ENCODE measurements around the gene MAD2L1. TPM values are rescaled to one million over a fixed set of nuclear protein-coding genes. Genes with fewer than 3 reads are reported as not detected.
"Not testable (repeated sequence)": the region's sequence is repeated elsewhere in the genome, so short reads cannot be mapped to it uniquely, and the experiment has no call there.

Gene MAD2L1
- total RNA-seq, 4 donors from 2014 or later = 0.37 to 3.4 (median 1.4) TPM

DNA sequence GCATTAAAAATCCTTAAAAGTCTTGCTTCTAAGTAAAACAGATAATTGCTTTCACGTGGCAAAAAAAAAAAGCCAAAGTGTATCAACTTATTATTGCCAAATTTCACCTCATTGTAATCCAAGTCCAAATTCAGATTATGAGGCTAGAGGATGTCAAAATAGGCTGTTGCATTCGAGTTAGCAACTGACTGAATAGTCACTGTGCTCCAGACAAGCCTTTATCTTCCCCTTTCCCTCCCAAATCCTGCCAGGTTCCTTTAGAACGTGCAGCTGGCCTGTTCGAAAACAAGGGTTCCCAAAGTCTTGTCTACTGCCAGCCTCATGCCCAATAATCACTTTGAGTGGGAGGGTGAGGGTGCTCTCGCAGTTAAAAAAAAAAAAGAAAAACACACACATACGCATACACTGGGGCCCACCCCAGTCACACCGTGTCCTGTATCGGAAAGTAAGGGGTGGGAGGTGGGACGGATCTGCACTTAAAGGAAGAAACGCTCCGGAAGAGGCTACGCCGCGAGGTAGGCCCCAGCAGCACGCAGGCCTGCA, 603 bp downstream of the MAD2L1 start:
- TF ChIP-seq POLR2AphosphoS5 (IDR thresholded peaks at IDR 0.05) (no peak), POLR2A (IDR thresholded peaks at IDR 0.05) (no peak), EP300 (IDR thresholded peaks at IDR 0.05; ENCODE audit: low read depth) (no peak)
- TF ChIP-seq, protein P1, sequence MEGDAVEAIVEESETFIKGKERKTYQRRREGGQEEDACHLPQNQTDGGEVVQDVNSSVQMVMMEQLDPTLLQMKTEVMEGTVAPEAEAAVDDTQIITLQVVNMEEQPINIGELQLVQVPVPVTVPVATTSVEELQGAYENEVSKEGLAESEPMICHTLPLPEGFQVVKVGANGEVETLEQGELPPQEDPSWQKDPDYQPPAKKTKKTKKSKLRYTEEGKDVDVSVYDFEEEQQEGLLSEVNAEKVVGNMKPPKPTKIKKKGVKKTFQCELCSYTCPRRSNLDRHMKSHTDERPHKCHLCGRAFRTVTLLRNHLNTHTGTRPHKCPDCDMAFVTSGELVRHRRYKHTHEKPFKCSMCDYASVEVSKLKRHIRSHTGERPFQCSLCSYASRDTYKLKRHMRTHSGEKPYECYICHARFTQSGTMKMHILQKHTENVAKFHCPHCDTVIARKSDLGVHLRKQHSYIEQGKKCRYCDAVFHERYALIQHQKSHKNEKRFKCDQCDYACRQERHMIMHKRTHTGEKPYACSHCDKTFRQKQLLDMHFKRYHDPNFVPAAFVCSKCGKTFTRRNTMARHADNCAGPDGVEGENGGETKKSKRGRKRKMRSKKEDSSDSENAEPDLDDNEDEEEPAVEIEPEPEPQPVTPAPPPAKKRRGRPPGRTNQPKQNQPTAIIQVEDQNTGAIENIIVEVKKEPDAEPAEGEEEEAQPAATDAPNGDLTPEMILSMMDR (IDR thresholded peaks at IDR 0.05) = no peak

DNA sequence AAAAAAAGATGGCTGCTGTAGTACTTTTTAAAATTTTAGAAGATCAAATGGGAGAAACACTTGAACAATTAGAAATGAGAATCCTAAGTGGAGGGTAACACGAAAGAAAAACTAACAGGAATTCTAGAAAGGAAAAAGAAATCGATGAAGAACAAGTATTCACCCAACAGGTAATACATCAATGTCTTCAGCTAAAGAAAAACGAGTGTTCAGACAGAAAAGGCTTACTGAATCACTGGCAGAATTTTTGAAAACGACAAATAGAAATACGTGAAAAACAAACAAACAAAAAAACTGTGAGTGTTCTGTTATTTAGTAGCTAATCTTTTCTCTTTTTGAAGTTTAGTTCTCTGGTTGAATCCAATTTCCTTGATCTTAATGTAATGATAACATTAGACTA, 1.8 kb downstream of the MAD2L1 start:
- H3K9me3 ChIP-seq = no peaks in the 10 kb centered on the region
- intact Hi-C loops (cut with DNase I; ENCODE audit: low total_unique reads) = no loop called here
- no peak overlapping the region for H3K27ac ChIP-seq
- no peaks in the 10 kb centered on the region for H3K27me3 ChIP-seq
- no peak overlapping the region for H3K4me3 ChIP-seq
- no peak for DNase-seq
- 53 to 63% methylated on average over 5 of the region's 5 CpGs for WGBS, 2 donors (ENCODE audit: low coverage in 1 of 2)
- in situ Hi-C loops (cut with MboI; ENCODE audit: low pct_ligation_motif_present in 1 of 4, low pct_unique_long_range_greater_than_20kb in 1 of 4, low sequenced_read_pairs in 3 of 4) = no loop called here
- H3K4me1 ChIP-seq = peaks cover 6 to 32% (median 20%) of the 10 kb centered on the region in 4 donors
- TF ChIP-seq POLR2A (IDR thresholded peaks at IDR 0.05) = no peak
- TF ChIP-seq EP300 (IDR thresholded peaks at IDR 0.05; ENCODE audit: low read depth) = no peak
- no peak for TF ChIP-seq POLR2AphosphoS5 (IDR thresholded peaks at IDR 0.05)
- TF ChIP-seq, protein P1 (IDR thresholded peaks at IDR 0.05) = no peak
- no peaks in the 10 kb centered on the region for H3K36me3 ChIP-seq

More for the DNA sequence above, 603 bp downstream of the MAD2L1 start:
- H3K27me3 ChIP-seq = no peaks in the 10 kb centered on the region
- no peaks in the 10 kb centered on the region for H3K36me3 ChIP-seq
- intact Hi-C loops (cut with DNase I; ENCODE audit: low total_unique reads) (no loop called here), in situ Hi-C loops (cut with MboI; ENCODE audit: low pct_ligation_motif_present in 1 of 4, low pct_unique_long_range_greater_than_20kb in 1 of 4, low sequenced_read_pairs in 3 of 4) (no loop called here)
- H3K4me1 ChIP-seq = peaks cover 6 to 32% (median 20%) of the 10 kb centered on the region in 4 donors
- H3K9me3 ChIP-seq = no peaks in the 10 kb centered on the region
- WGBS, 2 donors (ENCODE audit: low coverage in 1 of 2) = 0 to 1% methylated on average over 6 to 15 of the region's 15 CpGs
- H3K4me3 ChIP-seq = peak overlapping the region; percentile 44 to 86 (median 58)
- peak overlapping the region; percentile 92 to 98 (median 95) for H3K27ac ChIP-seq
- no peak for DNase-seq

DNA sequence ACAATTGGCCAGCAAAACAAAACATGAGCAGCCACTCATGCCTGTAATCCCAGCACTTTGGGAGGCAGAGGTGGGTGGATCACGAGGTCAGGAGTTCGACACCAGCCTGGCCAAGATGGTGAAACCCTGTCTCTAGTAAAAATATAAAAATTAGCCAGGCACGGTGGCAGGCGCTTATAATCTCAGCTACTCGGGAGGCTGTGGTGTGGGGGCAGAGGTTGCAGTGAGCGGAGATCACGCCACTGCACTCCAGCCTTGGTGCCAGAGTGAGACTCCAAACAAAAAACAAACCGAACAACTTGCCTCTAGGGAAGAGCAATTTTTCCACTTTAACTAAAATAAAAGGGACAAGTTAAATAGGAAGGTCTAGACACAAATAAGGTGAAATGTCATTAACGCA, 2.9 kb downstream of the MAD2L1 start:
- H3K27me3 ChIP-seq; in situ Hi-C loops (cut with MboI; ENCODE audit: low pct_ligation_motif_present in 1 of 4, low pct_unique_long_range_greater_than_20kb in 1 of 4, low sequenced_read_pairs in 3 of 4); DNase-seq; H3K9me3 ChIP-seq; intact Hi-C loops (cut with DNase I; ENCODE audit: low total_unique reads); H3K36me3 ChIP-seq; H3K4me3 ChIP-seq; H3K27ac ChIP-seq: not testable (repeated sequence)
- 87 to 100% methylated on average over 1 to 9 of the region's 9 CpGs for WGBS, 2 donors (ENCODE audit: low coverage in 1 of 2)
- peaks cover 6 to 30% (median 20%) of the 10 kb centered on the region in 4 donors for H3K4me1 ChIP-seq

DNA sequence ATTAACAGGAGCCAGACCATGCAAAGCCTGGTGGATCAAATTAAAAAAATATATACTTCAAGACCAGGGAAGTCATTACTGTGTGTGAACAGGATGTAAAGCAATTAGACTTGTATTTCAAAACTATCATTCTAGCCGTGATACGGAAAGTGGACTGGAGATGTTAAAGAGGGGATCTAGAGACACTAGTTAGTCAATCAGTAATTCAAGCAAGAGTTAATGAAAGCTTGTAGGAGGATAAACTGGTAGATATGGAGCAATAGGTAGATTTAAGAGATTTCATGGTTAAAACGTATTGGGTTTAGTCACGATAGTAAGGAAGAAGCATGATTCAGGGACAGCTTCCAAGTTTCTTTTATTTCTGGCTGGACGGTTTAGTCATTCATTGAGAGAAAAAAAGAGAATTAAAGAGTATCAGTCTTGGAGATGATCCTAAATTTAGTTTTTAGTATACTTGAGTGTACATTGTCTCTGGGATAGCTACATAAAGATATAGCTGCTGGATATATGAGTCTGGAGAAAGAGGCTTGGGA, 3.9 kb downstream of the MAD2L1 start:
- WGBS, 2 donors (ENCODE audit: low coverage in 1 of 2) = 71 to 72% methylated on average over 5 of the region's 5 CpGs
- H3K4me3 ChIP-seq = no peak overlapping the region
- no peaks in the 10 kb centered on the region for H3K27me3 ChIP-seq
- H3K4me1 ChIP-seq = peaks cover 1 to 20% (median 13%) of the 10 kb centered on the region in 4 donors
- intact Hi-C loops (cut with DNase I; ENCODE audit: low total_unique reads) (no loop called here), in situ Hi-C loops (cut with MboI; ENCODE audit: low pct_ligation_motif_present in 1 of 4, low pct_unique_long_range_greater_than_20kb in 1 of 4, low sequenced_read_pairs in 3 of 4) (no loop called here)
- DNase-seq = no peak
- no peaks in the 10 kb centered on the region for H3K9me3 ChIP-seq
- TF ChIP-seq EP300 (IDR thresholded peaks at IDR 0.05; ENCODE audit: low read depth) (no peak), POLR2A (IDR thresholded peaks at IDR 0.05) (no peak), POLR2AphosphoS5 (IDR thresholded peaks at IDR 0.05) (no peak)
- TF ChIP-seq, protein P1 (IDR thresholded peaks at IDR 0.05) = no peak
- H3K36me3 ChIP-seq = no peaks in the 10 kb centered on the region
- no peak overlapping the region for H3K27ac ChIP-seq

Measured in transverse colon (tissue), 4 donors.